Measurements from ENCODE around the gene KCNQ1OT1.

KCNQ1OT1 gene

GRCh38 chr11:2570841-2571597 is 128.8 kb downstream of the KCNQ1OT1 start:
- POLR2A ChIA-PET (ENCODE audit: low non-redundant PET) = no interaction called here
- DNase-seq (ENCODE audit: low spot score) = no peak
- CTCF ChIA-PET = no interaction called here
- H3K27ac ChIP-seq = no peak overlapping the region
- TF ChIP-seq CTCF (conservative IDR thresholded peaks at IDR 0.05; ENCODE audit: low read depth) = no peak

GRCh38 chr11:2570211-2570811 is 129.5 kb downstream of the KCNQ1OT1 start:
- POLR2A ChIA-PET (ENCODE audit: low non-redundant PET) = no interaction called here
- DNase-seq (ENCODE audit: low spot score) = no peak
- CTCF ChIA-PET = no interaction called here
- H3K27ac ChIP-seq = no peak overlapping the region
- TF ChIP-seq CTCF (conservative IDR thresholded peaks at IDR 0.05; ENCODE audit: low read depth) = no peak

GRCh38 chr11:2569731-2570210 is 130.0 kb downstream of the KCNQ1OT1 start:
- no peak for DNase-seq (ENCODE audit: low spot score)
- H3K27ac ChIP-seq = no peak overlapping the region
- no peak for TF ChIP-seq CTCF (conservative IDR thresholded peaks at IDR 0.05; ENCODE audit: low read depth)
- ChIA-PET CTCF (interaction anchor here (0.6 kb wide), 2 partner anchors 15 to 158 kb away, joined by 3 read pairs; no protein-coding TSS in a partner anchor), POLR2A (ENCODE audit: low non-redundant PET) (no interaction called here)

- ChIA-PET CTCF (interaction anchor here (0.6 kb wide), 2 partner anchors 15 to 158 kb away, joined by 3 read pairs; no protein-coding TSS in a partner anchor), POLR2A (ENCODE audit: low non-redundant PET) (no interaction called here)
- no peak for TF ChIP-seq CTCF (conservative IDR thresholded peaks at IDR 0.05; ENCODE audit: low read depth)
- no peak for DNase-seq (ENCODE audit: low spot score)
- no peak overlapping the region for H3K27ac ChIP-seq
Observed at GRCh38 chr11:2569321-2569721, 130.5 kb downstream of the KCNQ1OT1 start.

- H3K27ac ChIP-seq = peak overlapping the region; percentile 22; the same call in 1 of the 2 replicates
- CTCF ChIA-PET = no interaction called here
- no peak for DNase-seq (ENCODE audit: low spot score)
- TF ChIP-seq CTCF (conservative IDR thresholded peaks at IDR 0.05; ENCODE audit: low read depth) = no peak
- POLR2A ChIA-PET (ENCODE audit: low non-redundant PET) = no interaction called here
Observed at GRCh38 chr11:2567026-2567671, 132.6 kb downstream of the KCNQ1OT1 start.

- POLR2A ChIA-PET (ENCODE audit: low non-redundant PET) = no interaction called here
- DNase-seq (ENCODE audit: low spot score) = no peak
- H3K27ac ChIP-seq = no peak overlapping the region
- CTCF ChIA-PET = no interaction called here
- no peak for TF ChIP-seq CTCF (conservative IDR thresholded peaks at IDR 0.05; ENCODE audit: low read depth)
Observed at GRCh38 chr11:2566223-2567025, 133.4 kb downstream of the KCNQ1OT1 start.
